Measurements from ENCODE around the gene FLT1.

- TF ChIP-seq CTCF (IDR thresholded peaks at IDR 0.05; ENCODE audit: insufficient read depth, low read length) (no peak), REST (IDR thresholded peaks at IDR 0.05; ENCODE audit: insufficient replicate concordance, low read depth) (no peak), POLR2AphosphoS5 (IDR thresholded peaks at IDR 0.05; ENCODE audit: low read depth) (no peak)
Observed at GRCh38 chr13:28384789-28385188, 110.1 kb downstream of the FLT1 start.

Measured in HL-60 (cell line).